Endothelial cell of umbilical vein (primary cell): ENCODE data around the gene MYH14. TPM values are rescaled to one million over a fixed set of nuclear protein-coding genes. Genes with fewer than 3 reads are reported as not detected.

Experiments used
- BruUV-seq: library from RNA; stranded (reverse); fragments of 400-500 nt; replicated peaks from 2 replicates; lab custom pipeline; 2021; lab: Mats Ljungman, UMichigan
- CTCF ChIA-PET: fragments of 300-600, 350-600 bp; sonication (Branson Sonifier 250); formaldehyde crosslinking; loops from one replicate; lab custom pipeline; 2021; ENCODE audit warnings: antibody characterized with exemption, inconsistent platforms; lab: Charles Lee
- POLR2A ChIA-PET: fragments of 300-600, 350-600 bp; sonication (Branson Sonifier 250); formaldehyde crosslinking; loops from one replicate; lab custom pipeline; 2021; ENCODE audit warnings: antibody characterized with exemption, inconsistent platforms; lab: Charles Lee
- DNase-seq: peaks from one replicate; pipeline ENCODE4 v3.0.0-alpha.2; 2011; ENCODE audit warnings: low read depth, low spot score
- FAIRE-seq: peaks from 2 replicates; lab custom pipeline; 2011; peaks lifted over from hg19 to GRCh38; lab: Jason Lieb, UNC
- H2AFZ ChIP-seq: 2 replicates; pipeline ENCODE4 v1.6.0; 2012; ENCODE audit warnings: low read depth, low read length, control low read depth, inconsistent platforms
- H3K27ac ChIP-seq: 2 replicates; pipeline ENCODE4 v1.5.1; 2011; ENCODE audit warnings: low read depth, mild to moderate bottlenecking, control low read depth, low read length, moderate library complexity; ENCODE audit not compliant: insufficient read depth
- H3K27me3 ChIP-seq, 2 experiments: 2 replicates each; pipeline versions ENCODE4 v1.6.0 to v1.6.1; 2011; ENCODE audit warnings: low read length in 2 of 2, mixed read lengths in 1 of 2; ENCODE audit not compliant: control insufficient read depth in 2 of 2, insufficient read depth in 2 of 2
- H3K36me3 ChIP-seq, 2 experiments: 2 replicates in 1 of 2; 3 replicates in 1 of 2; pipeline ENCODE4 v1.5.1; 2011; ENCODE audit warnings: low read length in 2 of 2, mild to moderate bottlenecking in 1 of 2, moderate library complexity in 1 of 2; ENCODE audit not compliant: control insufficient read depth in 2 of 2, insufficient read depth in 2 of 2; ENCODE audit errors: extremely low read depth in 1 of 2
- H3K4me1 ChIP-seq: 3 replicates; pipeline ENCODE4 v1.5.1; 2011; ENCODE audit warnings: mild to moderate bottlenecking, low read length; ENCODE audit not compliant: control insufficient read depth, insufficient read depth; ENCODE audit errors: extremely low read depth
- H3K4me2 ChIP-seq: 2 replicates; pipeline ENCODE4 v1.6.1; 2011; ENCODE audit warnings: low read length, control low read depth, mixed read lengths; ENCODE audit not compliant: insufficient read depth
- H3K4me3 ChIP-seq, 3 experiments: fragments of 200-600 bp in 1 of 3; sonication (generic), shearing (Covaris generic) in 1 of 3; replicated peaks in 1 of 3; 2 replicates each; pipeline ENCODE4 v1.5.1; 2011 to 2016; ENCODE audit warnings: control low read depth in 3 of 3, low read length in 3 of 3, mild to moderate bottlenecking in 2 of 3, inconsistent platforms in 1 of 3, low read depth in 1 of 3, moderate library complexity in 1 of 3; ENCODE audit not compliant: insufficient read depth in 1 of 3
- H3K79me2 ChIP-seq: 2 replicates; pipeline ENCODE4 v1.6.0; 2012; ENCODE audit warnings: low read length, inconsistent platforms; ENCODE audit not compliant: control insufficient read depth, insufficient read depth
- H3K9ac ChIP-seq: replicated peaks from 2 replicates; pipeline ENCODE3; 2011; ENCODE audit warnings: low read length, control low read depth; ENCODE audit not compliant: insufficient read depth; ENCODE audit errors: extremely low read depth
- H3K9me1 ChIP-seq: replicated peaks from 3 replicates; pipeline ENCODE4 v1.6.0; 2011; ENCODE audit warnings: mild to moderate bottlenecking, low read length; ENCODE audit not compliant: control insufficient read depth, insufficient read depth; ENCODE audit errors: extremely low read depth
- H3K9me3 ChIP-seq: replicated peaks from 2 replicates; pipeline ENCODE4 v1.5.1; 2012; ENCODE audit warnings: low read length, inconsistent platforms; ENCODE audit not compliant: control insufficient read depth, insufficient read depth
- H4K20me1 ChIP-seq: replicated peaks from 2 replicates; pipeline ENCODE3; 2011; ENCODE audit warnings: mild to moderate bottlenecking, low read length; ENCODE audit not compliant: control insufficient read depth, insufficient read depth; ENCODE audit errors: extremely low read depth
- CTCF ChIP-seq, 2 donors: IDR thresholded peaks; 1 replicate in 1 of 2; 2 replicates in 1 of 2; pipeline ENCODE4 v1.5.1; 2011; ENCODE audit warnings: low read length in 2 of 2, mild to moderate bottlenecking in 2 of 2, moderate library complexity in 2 of 2, control low read depth in 1 of 2, inconsistent platforms in 1 of 2, low read depth in 1 of 2; ENCODE audit not compliant: insufficient read depth in 1 of 2; ENCODE audit errors: extremely low read depth in 1 of 2
- EZH2 ChIP-seq: IDR thresholded peaks from 2 replicates; pipeline ENCODE4 v1.6.1; 2012; ENCODE audit warnings: borderline replicate concordance, low read depth, mild to moderate bottlenecking, moderate library complexity, low read length, inconsistent platforms; ENCODE audit not compliant: severe bottlenecking
- FOS ChIP-seq: IDR thresholded peaks from 2 replicates; pipeline ENCODE4 v1.6.1; 2011; ENCODE audit warnings: mild to moderate bottlenecking, low read length, moderate library complexity, borderline replicate concordance; ENCODE audit not compliant: insufficient read depth
- GATA2 ChIP-seq: IDR thresholded peaks from 2 replicates; pipeline ENCODE4 v1.7.0; 2011; ENCODE audit warnings: low read depth, mild to moderate bottlenecking, moderate library complexity, mixed read lengths, low read length; ENCODE audit not compliant: insufficient read length, insufficient read depth
- JUN ChIP-seq: IDR thresholded peaks from 2 replicates; pipeline ENCODE4 v1.6.1; 2011; ENCODE audit warnings: borderline replicate concordance, low read depth; ENCODE audit not compliant: insufficient read length, insufficient read depth
- MYC ChIP-seq: IDR thresholded peaks from one replicate; pipeline ENCODE4 v1.6.1; 2011; ENCODE audit warnings: mild to moderate bottlenecking, low read depth, low read length
- POLR2A ChIP-seq: IDR thresholded peaks from 2 replicates; pipeline ENCODE4 v1.6.1; 2012; ENCODE audit warnings: low read depth, mild to moderate bottlenecking, control low read depth, low read length
- POLR2AphosphoS5 ChIP-seq: IDR thresholded peaks from 2 replicates; pipeline ENCODE4 v1.6.1; 2012; ENCODE audit warnings: low read depth, mild to moderate bottlenecking, control low read depth, low read length, moderate library complexity; ENCODE audit not compliant: insufficient read depth
- dilution Hi-C: fragments of 300-500 bp; cut with MboI; formaldehyde crosslinking; loops from one replicate; pipeline ENCODE4 v1.15.0; 2019; ENCODE audit warnings: low sequenced_read_pairs; ENCODE audit not compliant: extremely low pct_ligation_motif_present
- intact Hi-C: fragments of 100-400 bp; cut with micrococcal nuclease; formaldehyde crosslinking; loops from one replicate; pipeline ENCODE4 v1.10.0; 2022
- polyA plus RNA-seq, 4 experiments: library from polyadenylated mRNA; depleted of rRNA in 3 of 4; stranded (reverse) in 3 of 4; unstranded in 1 of 4; fragments of >200 nt; gene quantifications; 2 replicates each; pipeline versions ENCODE4 v1.2.1 to v1.2.3, GENCODE V29; 2011 to 2012; ENCODE audit warnings: missing spikeins in 1 of 4
- total RNA-seq: library from RNA; stranded (reverse); gene quantifications from 2 replicates; pipeline ENCODE4 v1.2.3, GENCODE V29; 2021
- TF ChIP-seq, protein P1 (sequence below): IDR thresholded peaks from 2 replicates; pipeline ENCODE4 v1.6.1; 2011; ENCODE audit not compliant: insufficient read depth, insufficient read length

The MYH14 gene
- total and polyA plus RNA-seq, 2 donors (not counting 3 experiments of a cell fraction or from before 2014, with no cell fraction given), result 0.13 TPM; not detected in 1

GRCh38 chr19:50189331-50189730, 14.1 kb upstream of the MYH14 start:
- no peaks in the 10 kb centered on the region for H3K79me2 ChIP-seq
- no peaks in the 10 kb centered on the region for H3K9me1 ChIP-seq
- TF ChIP-seq GATA2, result no peak
- TF ChIP-seq EZH2, result no peak
- TF ChIP-seq FOS, result no peak
- no peak for TF ChIP-seq CTCF (IDR thresholded peaks at IDR 0.05; ENCODE audit: extremely low read depth in 1 of 2, insufficient read depth in 1 of 2, low read depth in 1 of 2, low read length in 2 of 2)
- no peak for TF ChIP-seq POLR2A
- no peak for TF ChIP-seq MYC
- no peak for TF ChIP-seq JUN
- TF ChIP-seq, protein P1, sequence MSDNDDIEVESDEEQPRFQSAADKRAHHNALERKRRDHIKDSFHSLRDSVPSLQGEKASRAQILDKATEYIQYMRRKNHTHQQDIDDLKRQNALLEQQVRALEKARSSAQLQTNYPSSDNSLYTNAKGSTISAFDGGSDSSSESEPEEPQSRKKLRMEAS, result no peak
- no peak for TF ChIP-seq POLR2AphosphoS5
- no peaks in the 10 kb centered on the region for H4K20me1 ChIP-seq
- no TSS peak for BruUV-seq
- ChIA-PET POLR2A (no interaction called here), CTCF (no interaction called here)
- H3K9me3 ChIP-seq, result no peaks in the 10 kb centered on the region
- no peaks in the 10 kb centered on the region for H3K36me3 ChIP-seq
- dilution Hi-C loops, result no loop called here
- H3K4me2 ChIP-seq, result no peak overlapping the region
- intact Hi-C loops, result no loop called here
- H3K4me1 ChIP-seq, result no peaks in the 10 kb centered on the region
- no peak overlapping the region for H2AFZ ChIP-seq
- FAIRE-seq (no peak), DNase-seq (no peak)
- no peak overlapping the region for H3K4me3 ChIP-seq
- no peaks in the 10 kb centered on the region for H3K27me3 ChIP-seq
- no peak overlapping the region for H3K9ac ChIP-seq
- no peak overlapping the region for H3K27ac ChIP-seq
